IPS-15b (cell line): ENCODE results near the gene HOXB3.

Source experiments
- H3K27me3 ChIP-seq: one replicate; pipeline ENCODE4 v1.6.1; 2013; ENCODE audit warnings: low read length; ENCODE audit not compliant: control insufficient read depth, insufficient read depth
- H3K36me3 ChIP-seq: one replicate; pipeline ENCODE4 v1.6.1; 2013; ENCODE audit warnings: low read length; ENCODE audit not compliant: control insufficient read depth, insufficient read depth
- H3K4me1 ChIP-seq: one replicate; pipeline ENCODE4 v1.6.1; 2013; ENCODE audit warnings: mild to moderate bottlenecking, low read length; ENCODE audit not compliant: control insufficient read depth, insufficient read depth
- H3K4me3 ChIP-seq: one replicate; pipeline ENCODE4 v1.5.1; 2013; ENCODE audit warnings: low read depth, low read length
- H3K9ac ChIP-seq: one replicate; pipeline ENCODE4 v1.6.1; 2013; ENCODE audit warnings: low read depth, mild to moderate bottlenecking, low read length
- H3K9me3 ChIP-seq: one replicate; pipeline ENCODE4 v1.6.1; 2013; ENCODE audit warnings: mild to moderate bottlenecking, low read length; ENCODE audit not compliant: control insufficient read depth, insufficient read depth

The HOXB3 gene

DNA sequence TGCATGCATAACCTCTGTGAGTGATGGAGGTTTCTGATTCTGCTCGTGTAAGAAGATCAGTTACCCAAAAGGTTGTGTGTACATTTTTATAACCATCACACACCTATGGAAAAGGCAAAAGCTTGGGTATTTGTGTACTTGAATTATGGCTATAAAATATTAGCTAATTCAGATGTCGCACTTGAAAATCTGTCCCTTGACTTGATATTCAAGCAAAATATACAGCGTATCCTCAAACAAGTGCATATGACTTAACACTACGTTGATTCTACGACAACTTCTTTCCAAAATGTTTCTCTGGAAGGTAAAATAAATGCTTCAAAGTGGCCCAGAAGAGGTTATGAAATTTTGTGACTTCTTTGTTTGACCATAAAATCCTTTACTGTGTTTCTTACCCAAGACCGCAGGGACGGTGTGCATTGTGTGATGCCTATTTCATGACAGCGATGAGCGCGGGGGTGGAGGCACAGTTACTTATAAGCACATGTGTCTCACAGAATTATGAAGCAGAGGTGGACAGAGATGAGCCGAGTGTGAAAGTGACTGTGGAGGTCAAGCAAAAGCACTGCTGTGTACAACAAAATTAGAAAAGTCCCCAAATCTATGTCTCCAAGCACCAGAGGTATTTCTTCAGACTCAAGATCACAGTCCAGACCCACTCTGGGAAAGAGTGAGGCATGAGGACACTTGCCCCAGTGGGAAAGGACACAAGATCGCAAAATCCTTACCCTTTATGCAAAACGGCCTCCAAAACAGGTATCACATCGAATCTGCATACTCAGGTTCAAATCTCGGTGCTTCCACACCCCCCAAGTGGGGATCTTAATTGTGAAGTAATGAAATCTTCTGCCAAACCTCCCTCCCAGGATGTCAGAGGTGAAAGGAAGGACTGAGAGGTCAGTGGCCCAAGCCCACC is 40.2 kb upstream of the HOXB3 start:
- Histone ChIP-seq H3K4me3 (no peak overlapping the region), H3K36me3 (no peaks in the 10 kb centered on the region), H3K9ac (no peak overlapping the region), H3K27me3 (peaks cover 100% of the 10 kb centered on the region), H3K9me3 (no peaks in the 10 kb centered on the region), H3K4me1 (peaks cover 2% of the 10 kb centered on the region)

DNA sequence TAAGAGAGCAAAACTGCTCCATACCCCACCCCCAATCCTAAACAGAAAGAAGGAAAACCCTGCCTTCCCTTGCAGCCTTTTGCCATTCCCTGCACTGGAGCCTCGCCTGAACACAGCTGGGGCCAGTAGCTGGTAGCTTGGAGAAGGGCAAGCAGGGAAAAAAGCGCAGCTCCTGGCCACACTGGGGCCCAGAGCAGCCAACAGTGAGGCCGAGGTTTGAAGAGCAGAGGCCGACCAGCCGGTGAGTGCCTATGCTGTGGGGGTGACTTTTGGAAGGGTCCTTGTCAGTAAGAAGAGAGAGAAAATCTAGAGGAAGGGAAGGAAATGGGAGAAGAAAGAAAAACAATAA is 39.3 kb upstream of the HOXB3 start:
- Histone ChIP-seq H3K36me3 (no peaks in the 10 kb centered on the region), H3K27me3 (peaks cover 100% of the 10 kb centered on the region), H3K4me3 (peak overlapping the region; percentile 11), H3K4me1 (peaks cover 2% of the 10 kb centered on the region), H3K9ac (no peak overlapping the region), H3K9me3 (no peaks in the 10 kb centered on the region)

DNA sequence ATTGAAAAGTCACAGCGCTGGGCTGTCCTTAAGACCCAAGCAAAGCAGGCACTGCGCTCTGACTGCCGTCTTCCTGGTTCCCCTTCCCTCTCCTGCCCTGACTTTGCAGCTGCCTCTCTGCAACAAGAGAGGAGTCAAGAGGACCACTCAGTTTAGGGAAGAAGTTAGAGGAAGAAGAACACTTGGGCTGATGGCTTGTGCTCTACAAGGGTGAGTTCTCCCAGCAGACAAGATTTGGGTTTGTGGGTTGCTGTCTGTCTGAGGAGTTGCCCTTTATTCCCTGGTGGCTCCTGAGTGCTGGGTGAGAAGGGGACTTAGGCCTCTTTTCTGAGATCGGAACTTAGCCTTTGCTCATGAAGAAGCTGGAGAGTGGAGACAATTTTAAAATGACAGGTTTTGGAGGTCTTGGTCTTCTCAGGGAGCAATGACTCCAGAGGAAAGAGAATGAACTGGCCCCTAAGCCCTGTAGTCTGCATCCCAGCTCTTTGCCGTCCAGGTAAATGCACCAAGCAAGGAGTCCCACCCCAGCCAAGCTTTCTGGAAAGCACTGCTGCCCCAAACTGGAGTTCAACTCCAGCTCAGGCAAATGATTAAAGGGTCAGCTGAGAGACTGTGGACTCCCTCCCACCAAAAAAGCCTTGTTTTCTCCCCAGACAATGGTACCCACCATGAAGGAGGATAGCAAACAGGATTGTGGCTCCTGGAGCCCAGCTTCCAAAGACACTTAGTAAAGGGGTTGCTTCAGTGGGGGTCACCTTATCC is 38.8 kb upstream of the HOXB3 start:
- no peak overlapping the region for H3K4me3 ChIP-seq
- H3K4me1 ChIP-seq = peaks cover 2% of the 10 kb centered on the region
- H3K9me3 ChIP-seq = no peaks in the 10 kb centered on the region
- H3K9ac ChIP-seq = no peak overlapping the region
- H3K36me3 ChIP-seq = no peaks in the 10 kb centered on the region
- H3K27me3 ChIP-seq = peaks cover 100% of the 10 kb centered on the region

DNA sequence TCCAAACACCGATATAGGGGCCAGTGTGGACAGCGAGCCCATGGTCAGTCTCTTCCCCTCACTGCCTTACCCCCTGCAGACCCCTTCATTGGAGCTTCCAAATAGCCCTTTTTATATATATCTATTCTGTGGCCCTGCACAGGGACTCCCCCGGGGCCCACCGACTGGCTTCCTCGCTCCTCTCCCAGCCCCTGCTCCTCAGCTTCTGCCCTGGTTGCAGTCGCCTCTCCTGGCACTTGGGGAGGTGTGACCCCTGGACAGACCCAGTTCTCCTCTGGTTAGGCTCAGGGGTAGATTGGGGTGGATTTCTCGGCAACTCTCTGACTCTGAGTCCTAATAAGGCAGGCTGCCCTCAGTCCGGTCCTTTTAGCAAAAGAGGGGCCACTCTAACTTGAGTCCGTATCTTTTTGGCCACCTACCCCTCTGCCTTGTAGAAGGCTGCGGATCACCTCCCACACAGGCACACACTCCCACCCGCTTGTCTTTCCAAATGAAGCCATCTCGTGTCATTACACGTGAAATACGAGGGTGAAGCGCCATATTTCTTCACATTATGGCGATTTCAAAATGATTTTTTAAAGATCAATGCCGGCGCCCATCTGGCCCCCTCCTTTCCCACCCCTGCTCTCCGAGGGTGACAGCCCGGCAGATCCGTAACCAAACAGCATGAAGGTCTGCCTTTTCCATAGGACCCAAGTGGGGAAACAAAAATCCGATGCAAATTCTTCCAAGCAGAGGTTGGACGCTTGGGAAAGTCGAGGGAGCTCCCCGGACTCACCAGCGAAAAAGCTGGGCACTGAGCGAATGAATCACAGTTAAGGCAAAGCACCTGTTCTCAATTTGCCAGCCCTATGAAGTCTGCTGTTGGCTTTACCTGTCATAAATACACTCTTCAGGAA is 37.8 kb upstream of the HOXB3 start:
- H3K9me3 ChIP-seq = no peaks in the 10 kb centered on the region
- H3K9ac ChIP-seq = no peak overlapping the region
- no peaks in the 10 kb centered on the region for H3K36me3 ChIP-seq
- H3K4me3 ChIP-seq = peak overlapping the region; percentile 26
- peaks cover 2% of the 10 kb centered on the region for H3K4me1 ChIP-seq
- peaks cover 100% of the 10 kb centered on the region for H3K27me3 ChIP-seq

DNA sequence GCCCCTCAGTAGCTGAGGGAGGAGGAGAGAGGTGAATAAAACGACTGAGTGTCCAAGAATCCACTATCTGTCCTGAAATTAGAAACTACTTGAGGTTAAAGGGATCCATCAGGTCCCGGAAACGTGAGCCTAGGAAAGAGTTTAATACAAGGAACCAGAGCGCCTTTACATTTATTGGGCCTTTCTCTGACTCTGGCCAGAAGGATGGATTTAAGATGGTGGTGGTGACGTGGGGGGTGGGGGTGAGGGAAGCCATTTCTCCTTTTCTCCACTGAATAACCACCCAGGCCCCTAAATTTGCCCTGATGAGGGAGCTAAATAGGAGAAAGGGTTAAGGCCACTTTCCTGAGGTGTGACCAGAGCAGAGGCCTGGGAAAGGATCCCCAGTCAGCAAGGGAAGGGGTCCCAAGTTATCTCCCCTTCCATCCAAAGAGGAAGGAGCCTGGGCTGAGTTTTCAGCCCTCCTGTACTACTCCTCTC is 37.1 kb upstream of the HOXB3 start:
- no peaks in the 10 kb centered on the region for H3K36me3 ChIP-seq
- peaks cover 2% of the 10 kb centered on the region for H3K4me1 ChIP-seq
- no peak overlapping the region for H3K9ac ChIP-seq
- peak overlapping the region; percentile 26 for H3K4me3 ChIP-seq
- peaks cover 100% of the 10 kb centered on the region for H3K27me3 ChIP-seq
- H3K9me3 ChIP-seq = no peaks in the 10 kb centered on the region

GRCh38 chr17:48626245-48627117 is 36.4 kb upstream of the HOXB3 start, which contains the start of gene HOXB9:
Gene HOXB9 (minus strand): TSS chr17:48626358. CDS start chr17:48626269, 89 bp downstream.
- no peaks in the 10 kb centered on the region for H3K36me3 ChIP-seq
- no peaks in the 10 kb centered on the region for H3K9me3 ChIP-seq
- H3K9ac ChIP-seq = no peak within 1 kb of the TSS
- H3K27me3 ChIP-seq = peaks cover 100% of the 10 kb centered on the region
- peaks cover 2% of the 10 kb centered on the region for H3K4me1 ChIP-seq
- peak within 1 kb of the TSS; percentile 35 for H3K4me3 ChIP-seq

- Histone ChIP-seq H3K4me3 (peak overlapping the region; percentile 35), H3K36me3 (no peaks in the 10 kb centered on the region), H3K27me3 (peaks cover 100% of the 10 kb centered on the region), H3K4me1 (peaks cover 2% of the 10 kb centered on the region), H3K9me3 (no peaks in the 10 kb centered on the region), H3K9ac (no peak overlapping the region)
Observed at GRCh38 chr17:48625495-48626244, 35.6 kb upstream of the HOXB3 start.

GRCh38 chr17:48624544-48625494 is 34.8 kb upstream of the HOXB3 start:
- H3K9ac ChIP-seq = no peak overlapping the region
- H3K4me1 ChIP-seq = peaks cover 2% of the 10 kb centered on the region
- H3K9me3 ChIP-seq = no peaks in the 10 kb centered on the region
- peak overlapping the region; percentile 35 for H3K4me3 ChIP-seq
- H3K27me3 ChIP-seq = peaks cover 100% of the 10 kb centered on the region
- H3K36me3 ChIP-seq = no peaks in the 10 kb centered on the region

GRCh38 chr17:48624118-48624517 is 34.1 kb upstream of the HOXB3 start:
- peak overlapping the region; percentile 35 for H3K4me3 ChIP-seq
- H3K9ac ChIP-seq = no peak overlapping the region
- H3K27me3 ChIP-seq = peaks cover 100% of the 10 kb centered on the region

More at GRCh38 chr17:48624118-48624517, 34.1 kb upstream of the HOXB3 start:
- peaks cover 2% of the 10 kb centered on the region for H3K4me1 ChIP-seq
- H3K36me3 ChIP-seq = no peaks in the 10 kb centered on the region
- no peaks in the 10 kb centered on the region for H3K9me3 ChIP-seq
